Ascending aorta (tissue), 2 donors: ENCODE results near the gene CCDC85B. TPM values are rescaled to one million over a fixed set of nuclear protein-coding genes. Genes with fewer than 3 reads are reported as not detected.

ENCODE experiments used
- DNase-seq, 2 donors: peaks; one replicate each; pipeline ENCODE4 v3.0.0-alpha.2; 2019; ENCODE audit warnings: low spot score in 2 of 2
- H3K27ac ChIP-seq, 2 donors: fragments of 200-600 bp; sonication (generic); one replicate each; pipeline ENCODE4 v1.5.1; 2016 to 2017; ENCODE audit warnings: mild to moderate bottlenecking in 1 of 2
- H3K27me3 ChIP-seq: fragments of 200-600 bp; sonication (generic); one replicate; pipeline ENCODE4 v1.5.1; 2017
- H3K36me3 ChIP-seq, 2 donors: fragments of 200-600 bp; sonication (generic); one replicate each; pipeline ENCODE4 v1.5.1; 2016
- H3K4me1 ChIP-seq, 2 donors: fragments of 200-600 bp; sonication (generic); one replicate each; pipeline ENCODE4 v1.5.1; 2016 to 2017; ENCODE audit warnings: mild to moderate bottlenecking in 1 of 2
- H3K4me3 ChIP-seq, 2 donors: fragments of 200-600 bp; sonication (generic); one replicate each; pipeline ENCODE4 v1.5.1; 2016 to 2017; ENCODE audit warnings: mild to moderate bottlenecking in 1 of 2
- H3K9me3 ChIP-seq, 2 donors: fragments of 200-600 bp; sonication (generic); one replicate each; pipeline ENCODE4 v1.5.1; 2016
- CTCF ChIP-seq, 3 experiments: fragments of 200-600 bp in 2 of 3; fragments of 450-650 bp in 1 of 3; sonication (generic) in 2 of 3; IDR thresholded peaks; one replicate each; pipeline ENCODE4 v1.5.1; 2016 to 2019; ENCODE audit warnings: antibody characterized with exemption in 3 of 3, mild to moderate bottlenecking in 1 of 3, moderate library complexity in 1 of 3
- intact Hi-C: fragments of 100-400 bp; cut with DNase I; formaldehyde crosslinking; loops from one replicate; pipeline ENCODE4 v1.15.1; 2023
- total RNA-seq: library from RNA; depleted of rRNA; stranded (reverse); fragments of >200 nt; gene quantifications from one replicate; pipeline ENCODE4 v1.1.0, GENCODE V29; 2016

Gene CCDC85B
- total RNA-seq, 1 donor from 2014 or later: 184 TPM

GRCh38 chr11:65883058-65883761 lies 7.3 kb upstream of the CCDC85B start:
- Histone ChIP-seq H3K27me3 (no peaks in the 10 kb centered on the region), H3K9me3 (no peaks in the 10 kb centered on the region), H3K36me3 (peaks cover 20 to 41% of the 10 kb centered on the region in 2 donors), H3K27ac (no peak overlapping the region), H3K4me3 (no peak overlapping the region), H3K4me1 (peaks cover 3 to 12% of the 10 kb centered on the region in 2 donors)
- no peak for DNase-seq
- TF ChIP-seq CTCF (IDR thresholded peaks at IDR 0.05): no peak
- intact Hi-C loops: no loop called here

- H3K27me3 ChIP-seq: no peaks in the 10 kb centered on the region
- H3K9me3 ChIP-seq: no peaks in the 10 kb centered on the region
- H3K36me3 ChIP-seq: peaks cover 20 to 41% of the 10 kb centered on the region in 2 donors
- no peak overlapping the region for H3K4me3 ChIP-seq
- intact Hi-C loops: loop anchor here (1.0 kb wide), 2 partner anchors 77 to 105 kb away; partner anchors contain the start of gene SART1
- no peak for TF ChIP-seq CTCF (IDR thresholded peaks at IDR 0.05)
- peak overlapping the region in 1 of 2 donors; percentile 37 for H3K27ac ChIP-seq
- peaks cover 3 to 12% of the 10 kb centered on the region in 2 donors for H3K4me1 ChIP-seq
- DNase-seq: no peak
Measured at GRCh38 chr11:65883786-65884715, 6.4 kb upstream of the CCDC85B start.

GRCh38 chr11:65884716-65885092 lies 5.8 kb upstream of the CCDC85B start:
- Histone ChIP-seq H3K9me3 (no peaks in the 10 kb centered on the region), H3K27ac (peak overlapping the region; percentile 3 to 37), H3K4me1 (peaks cover 5 to 12% of the 10 kb centered on the region in 2 donors), H3K36me3 (peaks cover 20 to 41% of the 10 kb centered on the region in 2 donors), H3K27me3 (no peaks in the 10 kb centered on the region), H3K4me3 (no peak overlapping the region)
- peak in 1 of 2 donors; percentile 87 for DNase-seq
- peak; percentile 97 to 99 (median 98) for TF ChIP-seq CTCF (IDR thresholded peaks at IDR 0.05)
- intact Hi-C loops: loop anchor here (1.0 to 5.0 kb wide), 4 partner anchors 77 to 183 kb away; partner anchors contain the start of genes BANF1, EIF1AD and SART1

- H3K27me3 ChIP-seq: no peaks in the 10 kb centered on the region
- no peak overlapping the region for H3K4me3 ChIP-seq
- peaks cover 10 to 12% of the 10 kb centered on the region in 2 donors for H3K4me1 ChIP-seq
- H3K9me3 ChIP-seq: no peaks in the 10 kb centered on the region
- intact Hi-C loops: loop anchor here (5.0 kb wide), 2 partner anchors 117 to 182 kb away; partner anchors contain the start of genes BANF1 and EIF1AD
- TF ChIP-seq CTCF (IDR thresholded peaks at IDR 0.05): no peak
- DNase-seq: no peak
- H3K27ac ChIP-seq: peak overlapping the region; percentile 3 to 37
- H3K36me3 ChIP-seq: peaks cover 20 to 41% of the 10 kb centered on the region in 2 donors
Measured at GRCh38 chr11:65885231-65885630, 5.2 kb upstream of the CCDC85B start.

- Histone ChIP-seq H3K9me3 (no peaks in the 10 kb centered on the region), H3K4me1 (peaks cover 10 to 12% of the 10 kb centered on the region in 2 donors), H3K36me3 (peaks cover 20 to 41% of the 10 kb centered on the region in 2 donors), H3K27ac (peak overlapping the region in 1 of 2 donors; percentile 3), H3K4me3 (no peak overlapping the region), H3K27me3 (no peaks in the 10 kb centered on the region)
- intact Hi-C loops: loop anchor here (5.0 kb wide), 2 partner anchors 116 to 181 kb away; partner anchors contain the start of genes BANF1 and EIF1AD
- no peak for TF ChIP-seq CTCF (IDR thresholded peaks at IDR 0.05)
- no peak for DNase-seq
Measured at GRCh38 chr11:65885808-65886536, 4.5 kb upstream of the CCDC85B start.
